22Rv1 (cell line): ENCODE results near the gene AP5B1.

Experiments used
- ZFX ChIP-seq: fragments of 450-650 bp; IDR thresholded peaks from 2 replicates; pipeline ENCODE4 v1.6.1; 2017; ENCODE audit warnings: antibody characterized with exemption, borderline replicate concordance
- TF ChIP-seq, protein P1 (sequence below): fragments of 450-650 bp; IDR thresholded peaks from 2 replicates; pipeline ENCODE4 v1.5.1; 2017; ENCODE audit warnings: mild to moderate bottlenecking

DNA sequence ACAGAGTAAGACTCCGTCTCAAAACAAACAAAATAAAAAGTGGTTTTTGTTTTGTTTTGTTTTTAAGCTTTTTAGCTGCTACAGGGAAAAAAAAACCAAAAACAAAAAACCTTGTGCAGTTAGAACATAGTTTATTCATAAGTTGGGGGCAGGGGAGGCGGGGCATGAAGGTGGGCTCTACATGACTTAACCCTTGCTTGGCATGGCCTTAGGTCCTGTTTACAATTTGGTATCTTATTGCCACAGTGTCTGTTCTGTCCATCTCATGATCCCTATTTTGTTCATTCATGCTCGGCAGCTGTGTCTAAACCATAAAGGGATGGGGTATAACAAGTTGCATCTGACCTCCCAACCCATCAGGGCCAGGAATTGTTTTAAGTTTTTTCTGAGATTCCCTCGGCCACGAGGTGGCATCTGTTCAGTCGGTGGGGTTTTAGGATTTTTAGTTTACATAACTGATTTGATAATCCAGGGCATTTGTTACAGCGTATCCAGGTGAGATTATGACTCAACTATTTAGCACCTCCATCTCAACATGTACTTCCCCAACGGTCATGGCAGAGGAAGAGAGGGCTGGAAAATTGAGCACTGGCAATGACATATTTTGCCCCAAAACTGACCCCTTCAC lies 6.9 kb downstream of the AP5B1 start:
- TF ChIP-seq, protein P1, sequence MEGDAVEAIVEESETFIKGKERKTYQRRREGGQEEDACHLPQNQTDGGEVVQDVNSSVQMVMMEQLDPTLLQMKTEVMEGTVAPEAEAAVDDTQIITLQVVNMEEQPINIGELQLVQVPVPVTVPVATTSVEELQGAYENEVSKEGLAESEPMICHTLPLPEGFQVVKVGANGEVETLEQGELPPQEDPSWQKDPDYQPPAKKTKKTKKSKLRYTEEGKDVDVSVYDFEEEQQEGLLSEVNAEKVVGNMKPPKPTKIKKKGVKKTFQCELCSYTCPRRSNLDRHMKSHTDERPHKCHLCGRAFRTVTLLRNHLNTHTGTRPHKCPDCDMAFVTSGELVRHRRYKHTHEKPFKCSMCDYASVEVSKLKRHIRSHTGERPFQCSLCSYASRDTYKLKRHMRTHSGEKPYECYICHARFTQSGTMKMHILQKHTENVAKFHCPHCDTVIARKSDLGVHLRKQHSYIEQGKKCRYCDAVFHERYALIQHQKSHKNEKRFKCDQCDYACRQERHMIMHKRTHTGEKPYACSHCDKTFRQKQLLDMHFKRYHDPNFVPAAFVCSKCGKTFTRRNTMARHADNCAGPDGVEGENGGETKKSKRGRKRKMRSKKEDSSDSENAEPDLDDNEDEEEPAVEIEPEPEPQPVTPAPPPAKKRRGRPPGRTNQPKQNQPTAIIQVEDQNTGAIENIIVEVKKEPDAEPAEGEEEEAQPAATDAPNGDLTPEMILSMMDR, result no peak
- no peak for TF ChIP-seq ZFX
